A673 (cell line): ENCODE results near the gene ZNF462.

Experiments
- CTCF ChIP-seq: fragments of 300-800, 200-600 bp; sonication (generic); conservative IDR thresholded peaks from 2 replicates; pipeline ENCODE4 v1.5.1; 2017; ENCODE audit warnings: low read depth, mild to moderate bottlenecking, antibody characterized with exemption, low read length, moderate library complexity, mixed read lengths
- EZH2 ChIP-seq: fragments of 200-600 bp; sonication (generic); IDR thresholded peaks from 2 replicates; pipeline ENCODE4 v1.6.1; 2017; ENCODE audit warnings: borderline replicate concordance, low read depth, mild to moderate bottlenecking, mixed read lengths, antibody characterized with exemption, low read length; ENCODE audit not compliant: poor library complexity, severe bottlenecking

DNA sequence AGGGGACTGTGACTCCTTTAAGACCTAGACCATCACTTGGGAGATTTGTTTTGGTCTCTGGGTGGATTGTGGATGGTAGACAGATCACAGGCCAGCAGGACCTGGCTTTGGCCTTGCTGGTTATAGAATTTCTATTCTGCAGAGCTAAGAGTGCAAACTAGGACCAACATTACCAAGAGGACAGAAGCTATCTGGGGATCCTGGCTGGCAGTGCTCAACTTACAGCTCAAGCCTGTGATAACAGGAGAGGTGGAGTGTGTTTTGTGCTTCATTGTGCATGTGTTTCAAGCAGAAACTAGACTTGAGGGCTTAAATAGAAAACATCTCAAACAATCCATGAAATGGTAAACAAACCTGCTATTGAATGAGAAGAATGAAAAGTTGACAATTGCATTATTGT is 106.7 kb downstream of the ZNF462 start:
- TF ChIP-seq CTCF (no peak), EZH2 (no peak)
